22Rv1 (cell line): Measurements from ENCODE around the gene UNC5A.

ENCODE experiments used
- H3K27ac ChIP-seq: fragments of 450-650 bp; 2 replicates; pipeline ENCODE4 v1.5.1; 2017
- CTCF ChIP-seq: fragments of 450-650 bp; IDR thresholded peaks from 2 replicates; pipeline ENCODE4 v1.5.1; 2017; ENCODE audit warnings: mild to moderate bottlenecking
- ZFX ChIP-seq: fragments of 450-650 bp; IDR thresholded peaks from 2 replicates; pipeline ENCODE4 v1.6.1; 2017; ENCODE audit warnings: antibody characterized with exemption, borderline replicate concordance

The UNC5A gene

GRCh38 chr5:176904276-176904675 is 93.9 kb downstream of the UNC5A start:
- no peak overlapping the region for H3K27ac ChIP-seq
- TF ChIP-seq ZFX (no peak), CTCF (no peak)

DNA sequence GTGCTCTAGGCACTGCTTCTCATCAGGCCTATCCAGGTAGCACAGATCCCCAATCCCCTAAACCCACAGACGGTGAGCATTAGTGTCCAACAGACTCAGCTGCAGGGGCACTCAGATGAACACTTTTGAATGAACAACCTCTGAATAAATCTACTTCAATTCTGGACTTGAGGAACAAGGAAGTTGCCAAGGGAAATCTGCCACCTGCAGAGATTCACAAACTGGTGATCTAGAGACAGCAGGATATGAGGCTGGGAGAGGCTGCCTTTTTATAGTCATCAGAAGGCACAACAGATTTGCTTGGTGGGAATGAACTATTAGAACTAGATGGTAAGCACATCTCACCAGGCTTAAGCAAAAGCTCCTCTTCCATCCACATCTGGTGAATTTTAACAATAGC is 95.8 kb downstream of the UNC5A start:
- TF ChIP-seq ZFX (no peak), CTCF (no peak)
- H3K27ac ChIP-seq = no peak overlapping the region

DNA sequence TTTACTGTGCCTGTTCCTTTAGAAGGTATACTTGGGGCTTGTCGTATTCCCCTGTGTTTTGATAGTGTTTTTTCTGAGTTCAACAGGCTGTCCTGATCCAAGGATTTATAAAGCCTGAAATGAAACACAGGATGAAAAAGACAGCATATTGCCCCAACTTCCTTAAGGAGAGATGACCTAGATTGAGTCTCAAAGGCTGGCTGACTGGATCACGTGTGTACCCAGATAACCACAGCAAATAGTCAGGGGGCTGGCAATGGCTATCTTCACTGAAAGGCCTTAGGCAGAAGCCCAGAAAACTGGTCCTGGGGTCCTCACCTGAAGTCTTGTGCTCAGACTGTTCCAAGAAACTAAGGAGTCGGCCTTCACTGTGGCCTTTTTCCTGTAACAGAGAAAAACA is 96.4 kb downstream of the UNC5A start:
- H3K27ac ChIP-seq = no peak overlapping the region
- no peak for TF ChIP-seq CTCF

GRCh38 chr5:176908675-176909368 is 98.5 kb downstream of the UNC5A start:
- H3K27ac ChIP-seq = no peak overlapping the region
- TF ChIP-seq CTCF (no peak), ZFX (no peak)

- TF ChIP-seq ZFX (no peak), CTCF (no peak)
- H3K27ac ChIP-seq = no peak overlapping the region
These were observed 101.8 kb downstream of the UNC5A start for GRCh38 chr5:176912115-176912514.

DNA sequence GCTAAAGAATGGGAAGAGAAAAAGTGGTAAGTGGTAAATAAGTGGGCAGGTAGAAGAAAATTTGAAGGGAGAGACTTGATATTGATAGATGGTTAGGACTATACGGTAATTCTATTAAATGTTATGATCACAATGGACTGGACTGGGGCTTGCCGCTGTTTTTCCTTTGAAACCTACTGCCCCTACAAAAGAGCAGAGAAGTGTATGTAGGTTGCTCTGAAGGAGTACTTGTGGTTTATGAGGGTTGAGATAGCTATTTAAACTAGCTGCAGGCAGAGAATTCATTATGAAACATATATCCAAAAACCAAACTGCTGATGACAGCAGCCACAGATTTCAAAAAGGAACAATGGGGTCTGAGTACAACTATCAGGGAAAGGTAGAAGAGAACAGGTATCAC is 105.5 kb downstream of the UNC5A start:
- no peak overlapping the region for H3K27ac ChIP-seq
- TF ChIP-seq ZFX = no peak
- no peak for TF ChIP-seq CTCF

DNA sequence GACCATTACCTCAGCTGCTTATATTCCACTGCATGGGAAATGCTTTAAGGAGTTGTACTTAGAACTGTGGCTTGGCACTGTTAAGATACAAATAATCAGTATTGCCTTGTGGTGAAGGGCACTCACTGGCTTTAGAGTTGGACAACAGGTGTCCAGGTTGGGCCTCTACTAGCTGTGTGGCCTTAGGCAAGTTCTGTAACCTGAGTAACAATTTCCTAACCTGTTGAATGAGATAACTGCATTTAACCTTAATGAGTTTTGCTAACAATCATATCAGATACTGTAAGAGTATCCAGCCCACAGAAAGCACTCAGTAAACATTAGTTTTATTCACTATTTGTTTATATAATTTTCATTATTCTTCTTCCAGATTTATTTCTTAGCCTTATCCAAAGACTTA is 106.0 kb downstream of the UNC5A start:
- H3K27ac ChIP-seq = no peak overlapping the region
- no peak for TF ChIP-seq ZFX
- TF ChIP-seq CTCF = no peak
